ENCODE data around the gene SPTBN4. TPM values are rescaled to one million over a fixed set of nuclear protein-coding genes. Genes with fewer than 3 reads are reported as not detected.
A peak's percentile ranks its signal among the peaks of the same experiment; 100 is the strongest.
"Not testable (repeated sequence)": the region's sequence is repeated elsewhere in the genome, so short reads cannot be mapped to it uniquely, and the experiment has no call there.

The SPTBN4 gene
- polyA plus RNA-seq, 1 donor from 2014 or later, result not detected

DNA sequence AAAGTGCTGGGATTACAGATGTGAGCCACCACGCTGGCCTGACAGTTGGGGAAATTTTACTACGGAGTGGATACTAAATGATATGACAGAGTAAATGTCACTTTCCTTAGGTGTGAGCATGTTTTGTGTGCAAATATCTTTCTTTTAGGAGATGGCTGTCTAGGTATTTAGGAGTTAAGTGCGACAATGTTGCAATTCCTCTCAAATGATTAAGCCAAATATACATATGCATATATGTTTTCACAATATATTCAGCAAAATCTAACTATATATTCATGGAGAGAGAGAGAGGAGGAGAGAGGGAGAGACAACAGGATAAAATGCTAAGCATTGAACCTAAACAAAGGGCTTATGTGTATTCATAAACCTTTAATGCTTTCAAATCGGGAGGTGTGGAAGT is 17.3 kb upstream of the SPTBN4 start:
- no peak overlapping the region for H3K27ac Mint-ChIP-seq
- peaks cover 3% of the 10 kb centered on the region for H3K36me3 Mint-ChIP-seq
- H3K27me3 Mint-ChIP-seq, result no peaks in the 10 kb centered on the region
- no peaks in the 10 kb centered on the region for H3K9me3 Mint-ChIP-seq
- H3K4me3 Mint-ChIP-seq, result no peak overlapping the region
- H3K4me1 Mint-ChIP-seq, result peaks cover 0 to 6% (median 3%) of the 10 kb centered on the region in 3 donors

DNA sequence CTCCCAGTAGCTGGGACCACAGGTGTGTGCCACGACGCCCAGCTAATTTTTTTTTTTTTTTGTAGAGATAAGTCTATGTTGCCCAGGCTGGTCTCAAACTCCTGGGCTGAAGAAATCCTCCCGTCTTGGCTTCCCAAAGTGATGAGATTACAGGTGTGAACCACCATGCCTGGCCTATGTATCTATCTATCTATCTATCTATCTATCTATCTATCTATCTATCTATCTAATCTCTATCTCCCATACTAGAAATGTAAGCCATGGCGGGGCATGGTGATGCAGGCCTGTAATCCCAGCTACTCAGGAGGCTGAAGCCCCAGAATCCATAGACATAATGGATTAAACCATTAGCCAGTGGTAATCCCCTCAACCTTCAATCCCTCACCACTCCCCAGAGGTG is 16.1 kb upstream of the SPTBN4 start:
- Mint-ChIP-seq H3K9me3 (no peaks in the 10 kb centered on the region), H3K36me3 (peaks cover 5% of the 10 kb centered on the region), H3K27ac (no peak overlapping the region), H3K4me3 (no peak overlapping the region), H3K27me3 (no peaks in the 10 kb centered on the region), H3K4me1 (peaks cover 0 to 2% (median 0%) of the 10 kb centered on the region in 3 donors)

DNA sequence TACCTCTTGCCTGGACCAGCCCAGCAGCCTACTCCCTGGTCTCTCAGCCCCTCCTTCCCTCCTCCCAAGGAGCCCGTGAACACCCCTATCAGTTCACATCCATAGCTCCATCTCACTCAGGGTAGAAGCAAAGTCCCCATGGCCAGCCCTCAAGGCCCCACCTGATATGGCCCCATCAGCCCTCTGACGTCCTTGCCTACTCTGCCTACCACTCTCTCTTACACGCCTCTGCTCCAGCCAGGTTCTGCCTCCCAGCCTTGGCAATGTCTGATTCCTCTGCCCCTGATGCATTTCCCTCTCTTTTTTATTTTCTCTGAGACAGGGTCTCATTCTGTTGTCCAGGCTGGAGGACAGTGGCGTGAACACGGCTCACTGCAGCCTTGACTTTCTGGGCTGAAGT is 14.8 kb upstream of the SPTBN4 start:
- no peaks in the 10 kb centered on the region for H3K27me3 Mint-ChIP-seq

DNA sequence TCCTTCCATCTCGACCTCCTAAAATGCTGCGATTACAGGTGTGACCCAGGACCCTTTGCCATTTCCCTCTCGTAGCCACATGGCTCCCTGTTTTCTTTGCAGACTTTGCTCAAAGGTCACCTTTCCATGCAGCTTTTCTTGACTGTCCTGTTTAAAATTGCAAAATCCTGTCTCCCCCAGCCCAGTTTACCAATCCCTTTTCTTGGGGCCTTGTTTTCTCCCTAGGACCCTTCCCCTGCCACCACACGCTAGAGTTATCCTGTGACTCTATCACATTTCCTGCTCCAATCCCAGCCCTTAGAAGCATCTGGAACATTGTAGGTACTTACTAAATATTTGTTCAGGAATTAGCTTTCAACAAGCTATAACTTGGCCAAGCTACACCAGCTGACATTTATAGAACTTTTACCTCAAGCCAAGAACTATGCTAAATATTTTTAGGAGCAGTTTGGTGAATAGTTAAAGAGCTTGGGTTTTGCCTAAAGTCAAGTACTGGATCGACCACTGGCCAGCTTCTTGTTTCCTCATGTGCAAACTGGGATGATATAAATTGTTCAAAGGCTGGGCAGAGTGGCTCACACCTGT is 13.6 kb upstream of the SPTBN4 start:
- Mint-ChIP-seq H3K4me1 (peaks cover 0 to 2% (median 0%) of the 10 kb centered on the region in 3 donors), H3K36me3 (peaks cover 5% of the 10 kb centered on the region), H3K4me3 (no peak overlapping the region), H3K27ac (no peak overlapping the region), H3K27me3 (no peaks in the 10 kb centered on the region), H3K9me3 (no peaks in the 10 kb centered on the region)

More for the DNA sequence above, 14.8 kb upstream of the SPTBN4 start:
- Mint-ChIP-seq H3K9me3 (no peaks in the 10 kb centered on the region), H3K27ac (no peak overlapping the region), H3K4me1 (peaks cover 0 to 2% (median 0%) of the 10 kb centered on the region in 3 donors), H3K4me3 (peak overlapping the region in 1 of 4 donors; percentile 40), H3K36me3 (peaks cover 5% of the 10 kb centered on the region)

DNA sequence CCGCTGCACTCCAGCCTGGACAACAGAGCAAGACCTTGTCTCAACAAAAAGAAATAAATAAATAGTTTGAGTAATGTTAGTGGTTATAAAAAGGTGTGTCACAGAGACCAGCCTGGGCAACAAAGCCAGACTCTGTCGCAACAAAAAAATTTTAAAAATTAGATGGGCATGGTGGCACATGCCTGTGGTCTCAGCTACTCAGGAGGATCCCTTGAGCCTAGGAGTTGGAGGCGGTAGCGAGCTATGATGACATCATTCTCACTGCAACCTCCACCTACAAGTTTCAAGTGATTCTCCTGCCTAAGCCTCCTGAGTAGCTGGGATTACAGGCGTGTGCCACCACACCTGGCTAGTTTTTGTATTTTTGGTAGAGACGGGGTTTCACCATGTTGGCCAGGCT is 12.9 kb upstream of the SPTBN4 start:
- not testable (repeated sequence) for H3K27me3 Mint-ChIP-seq, H3K36me3 Mint-ChIP-seq, H3K27ac Mint-ChIP-seq, H3K4me3 Mint-ChIP-seq, H3K9me3 Mint-ChIP-seq, H3K4me1 Mint-ChIP-seq

DNA sequence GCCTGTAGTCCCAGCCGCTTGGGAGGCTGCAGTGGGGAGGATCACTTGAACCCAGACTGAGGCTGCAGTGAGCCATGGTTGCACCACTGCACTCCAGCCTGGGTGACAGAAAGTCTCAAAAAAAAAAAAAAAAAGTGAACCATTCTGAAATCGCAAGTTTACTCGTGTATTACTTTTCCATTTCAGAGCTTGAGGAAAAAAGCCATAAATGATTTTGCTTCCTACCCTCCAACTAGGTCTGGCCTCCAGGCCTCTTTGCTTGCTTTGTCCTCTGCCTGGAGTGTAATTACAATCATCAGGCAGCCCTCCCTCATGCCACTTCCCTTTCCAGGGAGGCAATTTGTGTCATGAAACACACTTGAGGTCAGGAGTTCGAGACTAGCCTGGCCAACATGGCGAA is 9.8 kb upstream of the SPTBN4 start:
- Mint-ChIP-seq H3K27me3 (no peaks in the 10 kb centered on the region), H3K36me3 (peaks cover 1% of the 10 kb centered on the region), H3K9me3 (no peaks in the 10 kb centered on the region), H3K27ac (no peak overlapping the region), H3K4me1 (peaks cover 5 to 7% (median 7%) of the 10 kb centered on the region in 3 donors), H3K4me3 (no peak overlapping the region)

DNA sequence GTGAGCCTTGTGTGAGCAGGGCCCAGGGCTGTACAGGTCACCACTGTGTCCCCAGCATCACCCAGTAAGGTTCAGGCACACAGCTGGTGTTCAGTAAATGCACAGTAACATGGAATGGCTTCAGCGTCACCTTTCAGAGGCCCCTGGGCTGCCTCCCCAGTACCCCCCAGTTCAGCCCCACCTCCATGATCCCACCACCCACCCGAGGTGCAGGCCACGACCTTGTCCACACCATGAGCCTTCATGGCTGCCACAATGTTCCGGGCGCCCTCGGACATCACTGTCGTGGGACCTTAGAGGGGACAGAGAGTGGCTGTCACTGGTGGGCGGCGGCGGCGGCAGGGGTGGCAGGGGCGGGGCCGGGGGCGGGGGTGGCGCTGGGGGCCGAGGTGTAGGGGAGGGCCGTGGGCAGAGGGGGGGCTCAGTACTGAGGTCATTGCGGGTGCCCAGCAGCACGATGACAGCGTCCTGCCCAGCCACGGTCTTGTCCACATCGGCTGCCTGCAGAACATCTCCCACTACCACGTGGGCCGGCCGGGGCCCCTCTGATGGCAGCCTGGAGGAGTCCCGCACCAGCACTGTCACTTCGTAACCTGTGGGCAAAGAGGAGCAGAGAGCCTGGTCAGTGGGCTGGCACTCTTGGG is 8.7 kb upstream of the SPTBN4 start:
- peaks cover 8 to 10% (median 9%) of the 10 kb centered on the region in 3 donors for H3K4me1 Mint-ChIP-seq
- H3K4me3 Mint-ChIP-seq, result no peak overlapping the region
- H3K9me3 Mint-ChIP-seq, result no peaks in the 10 kb centered on the region
- no peaks in the 10 kb centered on the region for H3K27me3 Mint-ChIP-seq
- H3K36me3 Mint-ChIP-seq, result peaks cover 1% of the 10 kb centered on the region
- no peak overlapping the region for H3K27ac Mint-ChIP-seq

DNA sequence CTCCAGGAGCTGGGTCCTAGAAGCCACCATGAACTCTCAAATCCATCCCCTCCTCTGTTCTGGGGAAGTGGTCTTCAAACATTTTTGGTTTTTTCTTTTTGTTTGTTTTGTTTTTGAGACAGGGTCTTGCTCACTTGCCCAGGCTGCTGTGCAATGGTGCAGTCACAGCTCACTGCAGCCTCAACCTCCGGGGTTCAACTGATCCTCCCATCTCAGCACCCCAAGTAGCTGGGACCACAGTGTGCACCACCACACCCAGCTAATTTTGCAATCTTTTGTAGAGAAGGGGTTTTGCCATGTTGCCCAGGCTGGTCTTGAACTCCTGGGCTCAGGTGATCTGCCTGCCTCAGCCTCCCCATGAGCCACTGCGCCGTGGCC is 8.2 kb upstream of the SPTBN4 start:
- Mint-ChIP-seq H3K27ac (no peak overlapping the region), H3K27me3 (no peaks in the 10 kb centered on the region), H3K36me3 (peaks cover 1% of the 10 kb centered on the region), H3K4me3 (no peak overlapping the region), H3K9me3 (no peaks in the 10 kb centered on the region), H3K4me1 (peaks cover 9 to 10% (median 9%) of the 10 kb centered on the region in 3 donors)

DNA sequence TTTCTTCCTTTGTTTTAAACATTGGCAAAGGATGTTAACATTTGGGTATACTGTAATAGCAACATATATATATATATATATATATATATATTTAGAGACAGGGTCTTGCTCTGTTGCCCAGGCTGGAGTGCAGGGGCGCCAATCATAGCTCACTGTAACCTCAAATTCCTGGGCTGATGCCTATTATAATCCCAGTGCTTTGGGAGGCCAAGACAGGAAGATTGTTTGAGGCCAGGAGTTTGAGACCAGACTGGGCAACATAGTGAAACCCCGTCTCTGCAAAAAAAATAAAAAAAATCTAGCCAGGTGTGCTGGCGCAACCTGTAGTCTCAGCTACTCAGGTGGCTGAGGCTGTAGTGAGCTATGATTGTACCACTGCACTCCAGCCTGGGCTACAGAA is 6.6 kb upstream of the SPTBN4 start:
- peaks cover 9 to 15% (median 15%) of the 10 kb centered on the region in 3 donors for H3K4me1 Mint-ChIP-seq
- H3K9me3 Mint-ChIP-seq, result no peaks in the 10 kb centered on the region
- no peaks in the 10 kb centered on the region for H3K27me3 Mint-ChIP-seq
- H3K4me3 Mint-ChIP-seq, result no peak overlapping the region
- H3K36me3 Mint-ChIP-seq, result peaks cover under 1% of the 10 kb centered on the region
- no peak overlapping the region for H3K27ac Mint-ChIP-seq

DNA sequence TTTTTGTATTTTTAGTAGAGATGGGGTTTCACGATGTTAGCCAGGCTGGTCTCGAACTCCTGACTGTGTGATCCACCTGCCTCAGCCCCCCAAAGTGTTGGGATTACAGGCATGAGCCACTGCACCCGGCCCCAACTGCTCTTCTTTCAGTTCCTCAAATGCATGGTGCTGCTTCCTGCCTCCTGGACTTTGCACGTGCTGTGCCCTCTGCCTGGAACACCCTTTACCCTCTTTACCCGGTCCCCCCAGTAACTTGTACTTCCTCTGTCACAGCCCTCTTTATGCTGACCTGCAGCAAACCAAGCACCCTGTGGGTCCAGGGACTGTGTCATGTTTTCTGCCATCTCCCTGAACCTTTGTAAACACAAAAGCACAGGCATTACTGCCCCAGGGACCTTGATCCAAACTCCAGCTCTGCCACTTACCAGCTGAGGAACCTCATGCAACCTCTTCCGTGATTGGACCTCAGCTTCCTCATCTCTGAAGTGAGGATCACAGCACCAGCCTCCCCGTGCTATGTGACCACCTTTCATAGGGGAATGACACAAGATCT is 5.1 kb upstream of the SPTBN4 start:
- no peaks in the 10 kb centered on the region for H3K9me3 Mint-ChIP-seq
- no peaks in the 10 kb centered on the region for H3K36me3 Mint-ChIP-seq
- H3K4me1 Mint-ChIP-seq, result peaks cover 14 to 24% (median 24%) of the 10 kb centered on the region in 3 donors
- H3K27me3 Mint-ChIP-seq, result peaks cover 4% of the 10 kb centered on the region
- H3K27ac Mint-ChIP-seq, result peak overlapping the region in 1 of 3 donors; percentile 63
- H3K4me3 Mint-ChIP-seq, result peak overlapping the region in 3 of 4 donors; percentile 24 to 50 (median 47)

DNA sequence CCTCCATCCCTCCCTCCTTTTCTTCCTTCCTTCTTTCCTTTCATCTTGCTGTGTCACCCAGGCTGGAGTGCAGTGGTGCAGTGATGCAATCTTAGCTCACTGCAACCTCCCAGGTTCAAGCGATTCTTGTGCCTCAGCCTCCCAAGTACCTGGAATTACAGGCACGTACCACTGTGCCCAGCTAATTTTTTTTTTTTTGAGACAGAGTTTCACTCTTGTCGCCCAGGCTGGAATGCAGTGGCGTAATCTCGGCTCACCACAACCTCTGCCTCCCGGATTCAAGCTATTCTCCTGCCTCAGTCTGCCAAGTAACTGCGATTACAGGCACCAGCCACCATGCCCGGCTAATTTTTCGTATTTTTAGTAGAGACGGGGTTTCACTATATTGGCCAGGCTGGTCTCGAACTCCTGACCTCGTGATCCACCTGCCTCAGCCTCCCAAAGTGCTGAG is 3.2 kb upstream of the SPTBN4 start:
- peaks cover 14 to 28% (median 24%) of the 10 kb centered on the region in 3 donors for H3K4me1 Mint-ChIP-seq
- H3K4me3 Mint-ChIP-seq, result peak overlapping the region in 1 of 4 donors; percentile 49
- not testable (repeated sequence) for H3K27ac Mint-ChIP-seq, H3K9me3 Mint-ChIP-seq, H3K27me3 Mint-ChIP-seq, H3K36me3 Mint-ChIP-seq

DNA sequence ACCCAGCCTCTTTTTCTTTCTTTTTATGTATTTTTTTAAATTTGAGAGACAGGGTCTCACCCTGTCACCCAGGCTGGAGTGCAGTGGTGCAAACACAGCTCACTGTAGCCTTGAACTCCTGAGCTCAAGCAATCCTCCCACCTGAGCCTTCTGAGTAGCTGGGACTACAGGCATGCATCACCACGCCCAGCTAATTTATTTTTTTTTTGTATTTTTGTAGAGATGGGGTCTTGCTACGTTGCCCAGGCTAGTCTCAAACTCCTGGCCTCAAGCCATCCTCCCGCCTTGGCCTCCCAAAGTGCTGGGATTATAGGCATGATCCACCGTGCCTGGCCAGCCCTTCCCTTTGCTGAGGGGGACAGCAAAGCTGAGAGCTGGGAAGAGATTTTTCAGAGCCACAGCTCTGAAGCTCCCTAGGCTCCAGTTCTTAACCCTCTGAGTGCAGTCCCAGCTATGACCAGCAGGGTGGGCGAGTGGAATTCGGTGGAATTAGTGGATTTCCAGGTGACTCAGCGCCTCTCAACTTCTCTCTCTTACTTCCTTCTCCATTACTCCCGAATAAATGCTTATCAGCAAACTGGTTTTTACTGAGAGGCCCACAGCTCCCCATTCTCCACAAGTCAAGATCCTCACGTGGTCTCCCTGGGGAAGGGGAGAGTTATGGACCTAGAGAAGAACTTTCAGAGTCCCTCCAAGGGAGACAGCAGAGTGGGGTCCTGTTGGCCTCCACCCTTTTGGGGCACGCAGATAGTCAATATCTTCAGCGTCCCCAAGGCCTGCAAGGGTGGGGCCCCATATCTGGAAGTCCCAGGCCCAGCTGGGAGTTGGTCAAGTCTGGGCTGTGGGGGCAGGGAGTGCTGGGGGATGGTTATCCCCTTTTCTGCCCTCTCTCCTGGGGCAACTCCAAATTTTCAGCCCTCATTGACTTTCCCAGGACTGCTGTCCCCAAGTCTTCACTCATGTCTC is 2.5 kb upstream of the SPTBN4 start:
- Mint-ChIP-seq H3K27me3 (peaks cover 5% of the 10 kb centered on the region), H3K27ac (peak overlapping the region in 2 of 3 donors; percentile 53 to 73), H3K36me3 (no peaks in the 10 kb centered on the region), H3K9me3 (no peaks in the 10 kb centered on the region), H3K4me3 (peak overlapping the region; percentile 54 to 91 (median 84)), H3K4me1 (peaks cover 14 to 28% (median 24%) of the 10 kb centered on the region in 3 donors)

DNA sequence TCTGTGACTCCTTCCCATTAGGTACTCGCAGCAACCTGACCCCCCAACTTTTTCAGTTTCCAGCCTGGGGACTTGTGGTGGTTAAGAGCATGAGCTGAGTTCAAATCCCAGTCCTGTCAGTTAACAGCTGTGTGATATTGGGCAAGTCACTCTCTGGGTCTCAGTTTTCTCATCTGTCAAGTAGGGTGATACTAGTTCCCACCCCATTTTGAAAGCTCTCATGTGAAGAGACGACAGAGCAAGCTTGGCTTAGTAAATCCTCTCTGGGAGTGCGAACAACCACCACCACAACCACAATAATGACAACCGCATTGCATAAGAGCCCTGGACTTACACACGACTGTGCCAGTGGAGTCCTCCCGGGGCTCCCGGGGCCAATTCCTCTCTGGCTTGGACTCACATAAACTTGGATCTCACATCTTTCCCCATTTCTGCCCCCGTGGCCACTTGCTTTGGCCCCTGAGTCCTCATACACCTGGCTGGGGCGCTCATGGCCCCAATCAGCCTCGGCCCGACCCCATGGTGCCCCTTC is 1.7 kb upstream of the SPTBN4 start:
- Mint-ChIP-seq H3K9me3 (no peaks in the 10 kb centered on the region), H3K27me3 (peaks cover 5% of the 10 kb centered on the region), H3K4me1 (peaks cover 14 to 28% (median 24%) of the 10 kb centered on the region in 3 donors), H3K36me3 (no peaks in the 10 kb centered on the region), H3K27ac (peak overlapping the region; percentile 53 to 87 (median 73)), H3K4me3 (peak overlapping the region; percentile 54 to 91 (median 84))

DNA sequence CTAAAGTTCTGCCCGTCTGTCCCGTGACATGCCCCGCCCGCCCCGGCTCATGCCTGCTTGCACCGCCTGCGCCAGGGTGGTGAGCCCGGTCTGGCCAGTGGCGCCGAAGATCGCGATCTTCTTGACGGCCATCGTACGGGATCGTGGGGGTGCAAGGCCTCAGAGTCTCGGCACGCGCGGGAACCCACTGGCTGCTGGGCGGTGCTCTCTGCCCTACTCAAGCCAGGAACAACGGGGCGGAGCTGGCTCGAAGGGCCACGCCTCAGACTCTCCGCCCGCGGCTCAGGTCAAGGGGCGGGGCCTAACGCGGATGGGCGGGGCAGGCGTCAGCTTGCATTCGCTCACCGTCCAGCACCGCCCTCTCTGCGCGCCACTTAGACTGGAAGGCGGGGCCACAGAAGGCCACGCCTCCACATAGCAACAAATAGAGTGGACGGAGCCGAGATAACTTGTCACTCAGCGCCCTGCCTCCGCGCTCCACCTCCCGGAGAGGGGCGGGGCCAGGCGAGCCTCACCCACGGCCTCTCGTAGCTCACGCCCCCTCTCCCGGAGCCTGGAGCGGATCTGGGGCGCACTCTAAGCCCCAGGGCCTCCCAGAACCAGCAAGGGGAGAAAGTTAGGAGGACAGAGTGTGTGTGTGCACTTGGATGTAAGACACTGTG is 1.1 kb upstream of the SPTBN4 start, which contains the start of gene BLVRB:
TSS of gene BLVRB (minus strand) at position 189 of the 662 bp plus-strand sequence. CDS start at position 132, 57 bp downstream.
- Mint-ChIP-seq H3K4me1 (peaks cover 14 to 28% (median 24%) of the 10 kb centered on the region in 3 donors), H3K36me3 (no peaks in the 10 kb centered on the region), H3K27ac (peak within 1 kb of the TSS; percentile 53 to 88 (median 73)), H3K9me3 (no peaks in the 10 kb centered on the region), H3K27me3 (peaks cover 5% of the 10 kb centered on the region), H3K4me3 (peak within 1 kb of the TSS; percentile 54 to 91 (median 84))

All from IgD-negative memory B cell (primary cell).